Ecto neural progenitor cell (in vitro differentiated cells): ENCODE data around the gene CAMKMT.

Source experiments
- DNase-seq: peaks from one replicate; pipeline ENCODE4 v3.0.0-alpha.2; 2018; ENCODE audit warnings: low spot score

Gene CAMKMT

DNA sequence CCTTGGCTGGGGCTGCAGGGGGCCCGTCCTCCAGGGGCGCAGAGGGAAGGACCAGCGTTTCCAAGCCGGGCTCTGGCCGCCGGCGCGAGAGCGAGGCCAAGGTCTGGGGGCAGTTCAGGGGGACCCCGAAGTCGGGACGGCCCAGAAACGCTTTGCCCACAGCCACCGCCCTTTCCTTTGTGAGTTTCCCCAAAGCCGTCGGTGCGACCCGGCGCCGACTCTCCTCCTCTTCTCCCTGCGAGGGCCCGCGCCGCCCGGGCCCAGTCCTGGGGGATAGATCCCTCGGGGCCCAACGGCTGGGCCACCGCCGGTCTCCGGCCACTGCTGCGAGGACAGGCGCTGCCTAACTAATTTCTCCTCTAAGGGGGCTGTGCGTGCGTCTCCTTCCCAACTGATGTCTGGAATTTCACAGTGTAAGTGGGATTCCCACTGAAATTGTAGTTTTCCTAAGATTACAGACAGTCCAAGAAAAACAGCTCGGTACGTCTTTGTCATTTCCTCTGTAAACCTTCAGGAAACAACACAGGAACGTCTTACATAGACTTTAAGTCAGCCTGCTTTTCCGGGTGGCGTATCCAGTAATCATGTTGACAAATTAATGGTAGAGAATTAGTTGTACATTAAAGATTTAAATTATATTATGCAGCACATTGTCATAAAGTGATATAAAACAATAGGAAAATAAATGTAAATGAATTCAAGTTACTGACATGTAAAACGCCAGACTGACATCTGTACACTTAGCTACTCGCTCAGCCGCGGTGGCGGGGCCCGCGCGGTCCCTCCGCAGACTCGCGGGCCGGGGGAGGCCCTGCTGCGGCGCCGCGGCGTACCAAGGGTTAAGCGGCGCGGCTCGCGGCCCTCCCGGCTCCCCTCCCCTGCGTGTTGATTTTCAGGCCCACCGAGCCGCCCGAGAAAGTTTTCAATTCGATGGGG is 440.4 kb downstream of the CAMKMT start:
- peak; percentile 76 for DNase-seq

DNA sequence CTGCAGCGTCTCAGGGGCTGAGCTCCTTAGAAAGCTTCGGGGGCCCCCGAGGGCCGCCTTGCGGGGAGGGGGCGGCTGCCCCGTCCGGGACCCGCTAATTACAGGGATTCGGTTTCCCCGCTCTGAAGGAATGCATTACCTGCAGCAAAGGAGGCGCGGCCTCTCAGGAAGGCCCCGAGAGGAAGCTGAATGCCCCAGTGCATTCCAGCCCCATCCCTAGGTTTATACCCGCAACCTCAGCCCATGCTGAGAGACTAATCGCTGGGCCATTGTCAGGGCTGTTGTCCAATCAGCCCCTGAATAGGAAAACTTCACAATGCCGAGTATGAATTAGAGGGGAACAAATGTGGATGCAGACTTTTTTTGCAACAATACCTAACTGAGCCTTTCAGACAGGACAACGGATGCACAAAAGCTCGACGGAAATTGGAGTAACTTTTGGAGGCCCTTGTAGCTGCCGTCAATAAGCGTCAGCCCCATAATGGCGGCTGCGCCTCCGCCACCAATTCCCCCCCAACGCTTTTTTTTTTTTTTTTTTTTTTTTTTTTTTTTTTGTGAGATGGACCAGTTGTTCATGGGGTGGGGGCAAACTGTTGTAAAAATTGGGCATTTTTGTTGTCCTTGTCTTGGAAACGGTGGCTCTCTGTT is 441.2 kb downstream of the CAMKMT start:
- peak; percentile 86 for DNase-seq

DNA sequence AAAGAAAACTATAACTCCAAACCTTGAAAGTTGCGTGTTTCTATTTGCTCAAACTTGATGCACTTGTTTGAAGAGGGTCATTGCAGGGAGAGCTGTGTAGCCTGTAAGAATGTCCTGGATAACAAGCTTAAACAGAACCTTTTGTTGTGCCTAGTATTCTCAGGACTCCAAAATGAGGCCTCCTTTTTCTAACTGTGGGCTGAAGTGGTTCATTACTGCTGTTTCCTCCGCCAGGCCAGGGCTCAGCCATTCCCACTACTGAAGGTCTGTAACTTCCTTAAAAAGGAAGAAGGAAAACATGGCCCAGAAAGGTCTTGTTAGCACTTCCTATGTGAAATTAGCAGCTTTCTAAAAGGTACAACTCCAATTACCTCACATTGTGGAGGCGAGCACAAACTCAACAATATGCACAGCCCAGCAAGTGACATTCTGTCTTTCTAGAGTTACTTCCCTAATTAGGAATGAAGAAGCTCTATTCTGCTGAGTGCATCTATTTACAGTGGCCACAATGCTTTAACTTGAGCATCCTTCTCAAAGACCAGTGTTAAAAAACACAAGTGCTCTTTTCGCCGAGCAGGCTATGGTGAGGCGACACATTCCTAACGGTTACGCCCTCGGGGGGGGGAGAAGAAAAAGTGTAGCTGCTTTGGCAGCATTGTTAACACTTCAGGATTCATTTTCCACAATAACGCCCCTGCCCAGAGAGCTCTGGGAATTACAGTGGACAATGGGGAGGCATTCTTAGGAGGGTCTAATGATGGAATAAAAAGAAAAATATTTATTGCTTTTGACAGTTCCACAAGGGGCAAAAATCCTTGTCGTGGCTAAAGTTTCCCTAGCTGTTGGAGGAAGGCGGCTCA is 442.9 kb downstream of the CAMKMT start:
- DNase-seq = peak; percentile 56

DNA sequence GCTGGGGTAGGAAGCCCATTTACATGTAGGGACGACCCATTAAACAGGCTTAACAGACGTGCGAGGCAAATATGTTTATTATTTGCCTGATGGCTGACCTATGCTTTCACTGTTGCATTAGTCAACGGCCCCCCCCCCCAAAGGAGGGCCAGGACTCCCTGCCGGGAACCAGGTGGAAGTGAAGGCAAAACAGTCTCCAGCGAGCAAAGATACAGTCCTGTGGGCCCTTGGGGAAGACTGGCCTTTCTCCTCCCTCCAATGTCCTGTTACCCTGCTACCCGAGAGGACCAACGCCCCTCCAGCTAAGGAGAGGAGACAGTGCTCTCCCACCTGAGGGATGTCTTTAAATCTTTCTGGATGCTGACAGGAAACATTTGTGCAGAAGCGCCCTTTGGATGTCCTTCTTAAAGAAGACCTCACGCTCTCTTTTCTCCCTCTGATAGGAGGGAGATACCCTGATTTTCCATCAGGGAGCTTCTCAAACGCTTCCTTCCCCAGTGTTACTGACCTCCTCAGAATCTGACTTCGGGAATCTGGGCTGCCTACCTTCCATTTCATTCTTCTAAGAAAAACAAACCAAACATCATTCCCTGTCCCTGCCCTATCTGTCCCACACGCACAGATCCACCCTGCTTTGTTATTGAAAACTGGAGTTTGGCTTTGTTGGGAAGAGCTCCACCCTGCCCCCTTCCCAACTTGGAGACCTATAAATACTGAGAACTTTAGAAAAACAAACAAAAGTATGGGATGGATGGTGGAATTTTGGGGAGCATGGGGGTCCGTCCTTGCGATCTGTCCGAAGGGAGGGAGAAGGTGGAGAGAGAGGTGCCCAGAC is 443.9 kb downstream of the CAMKMT start:
- no peak for DNase-seq

DNA sequence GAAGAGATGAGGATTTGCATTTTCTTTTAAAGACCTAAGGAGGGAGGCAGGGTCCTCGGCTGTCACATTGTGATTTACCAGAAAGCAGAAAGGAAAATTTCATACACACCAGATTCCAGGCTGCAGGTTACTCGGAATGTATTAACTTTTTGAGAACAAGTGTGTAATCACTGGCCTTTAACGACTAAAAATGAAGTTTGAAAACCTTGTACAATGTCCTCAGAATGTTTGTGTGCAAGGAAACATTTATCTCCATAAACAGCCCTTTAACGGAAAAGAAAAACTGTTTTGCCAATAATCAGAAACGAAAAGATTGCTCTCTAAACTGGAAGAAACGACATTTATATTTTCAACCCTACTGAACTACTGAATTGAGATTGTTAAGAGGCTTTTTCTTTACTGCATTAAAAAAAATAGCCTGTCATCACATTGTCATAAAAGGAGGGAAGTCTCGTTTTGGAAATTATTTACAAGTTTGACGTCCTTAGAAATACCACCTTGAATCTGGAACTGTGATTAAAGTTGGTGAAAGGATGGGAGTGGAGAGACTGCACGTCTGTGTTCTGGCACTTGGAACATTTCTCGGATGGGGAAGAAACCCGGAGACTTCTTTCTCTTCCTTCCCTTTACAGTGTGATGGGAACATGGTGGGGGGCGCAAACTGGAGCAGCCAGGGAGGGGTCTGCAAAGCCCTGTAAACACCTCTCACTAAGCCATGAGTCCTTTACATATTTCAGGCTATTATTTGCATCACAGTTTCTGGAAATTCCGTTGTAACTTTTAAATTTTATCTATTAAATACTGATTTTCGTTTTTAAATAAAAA is 445.7 kb downstream of the CAMKMT start:
- no peak for DNase-seq

DNA sequence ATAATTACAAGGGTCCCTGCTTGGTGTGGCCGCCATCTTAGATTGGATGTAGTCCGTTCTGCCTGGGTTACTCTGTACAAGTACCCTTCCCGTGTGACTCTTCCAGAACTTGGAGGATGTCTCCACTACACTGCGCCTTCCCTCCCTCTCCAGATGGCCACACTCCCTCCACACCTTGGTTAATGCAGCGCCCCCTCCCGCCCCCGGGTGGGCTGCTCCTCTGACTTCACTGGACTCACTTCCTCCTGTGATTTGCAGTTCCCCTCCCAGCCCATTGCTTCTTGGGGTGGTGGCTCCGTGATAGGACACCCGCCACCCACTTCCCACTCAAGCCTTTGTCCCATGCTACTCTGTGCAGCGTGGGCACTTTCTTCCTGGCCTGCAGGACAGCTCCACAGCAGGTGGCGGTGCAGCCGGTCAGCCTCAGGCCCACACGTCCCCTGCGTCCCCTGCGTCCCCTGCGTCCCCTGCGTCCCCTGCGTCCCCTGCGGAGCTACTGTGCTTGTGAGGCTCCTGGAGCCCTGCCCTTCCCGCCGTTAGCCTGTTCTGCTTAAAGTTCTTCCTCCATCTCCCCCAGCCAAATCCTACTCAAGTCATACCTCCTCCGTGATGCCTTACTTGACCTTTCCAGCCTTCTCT is 449.3 kb downstream of the CAMKMT start:
- no peak for DNase-seq

DNA sequence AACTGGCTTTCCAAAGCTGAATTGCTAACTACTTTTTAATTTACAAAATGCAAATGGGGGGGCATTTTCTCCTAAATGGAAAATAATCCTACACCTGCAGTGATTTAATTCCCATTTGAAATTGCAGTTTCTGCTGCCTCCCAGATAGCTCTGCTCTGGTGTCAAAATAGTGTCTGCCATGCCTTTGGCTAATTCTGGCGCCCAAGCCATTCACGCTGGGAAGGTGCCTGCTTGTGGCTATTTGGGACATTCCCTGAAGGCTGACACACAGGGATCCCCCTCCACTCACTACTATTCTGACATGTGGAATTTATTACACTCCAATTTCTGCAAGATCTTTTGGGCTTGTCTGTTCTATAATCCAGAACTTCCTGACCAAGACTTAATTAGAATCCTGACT is 451.4 kb downstream of the CAMKMT start:
- no peak for DNase-seq

DNA sequence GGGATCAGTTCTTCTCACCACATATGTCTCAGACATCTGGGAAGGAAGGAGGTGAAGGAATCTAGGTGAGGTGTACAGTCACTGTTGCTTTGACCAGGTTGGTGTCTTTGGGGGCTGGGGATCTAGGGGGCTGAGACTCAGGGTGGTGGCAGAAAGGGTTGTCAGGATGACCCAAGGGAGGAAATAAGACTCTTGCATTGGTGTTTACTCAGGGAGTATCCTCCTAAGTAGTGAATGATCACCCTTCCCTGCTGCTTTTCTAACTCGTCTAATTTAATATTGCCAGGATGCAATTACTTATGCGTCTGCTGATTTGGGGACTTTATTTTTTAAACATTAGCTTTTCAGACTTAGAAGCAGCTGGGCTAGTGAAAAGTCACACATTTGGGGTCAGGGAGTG is 451.9 kb downstream of the CAMKMT start:
- DNase-seq = no peak

DNA sequence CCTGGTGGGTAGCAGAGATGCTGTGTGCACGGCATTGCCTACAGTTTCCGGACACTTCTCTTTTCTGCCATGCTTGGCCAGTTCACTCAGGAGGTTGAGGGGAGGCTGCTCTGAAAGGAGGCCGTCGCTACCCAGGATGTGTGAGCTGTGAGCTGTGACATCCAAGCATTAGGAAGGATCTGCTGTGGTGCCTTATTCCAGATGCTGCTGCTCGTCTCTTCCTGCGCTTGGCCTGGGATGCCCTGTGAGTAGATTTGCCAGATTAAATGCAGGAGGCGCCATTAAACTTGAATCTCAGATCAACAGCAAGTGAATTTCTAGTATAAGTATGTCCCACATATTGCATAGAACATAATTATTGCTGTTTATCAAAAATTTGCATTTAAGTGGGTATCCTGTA is 455.5 kb downstream of the CAMKMT start:
- DNase-seq = no peak

DNA sequence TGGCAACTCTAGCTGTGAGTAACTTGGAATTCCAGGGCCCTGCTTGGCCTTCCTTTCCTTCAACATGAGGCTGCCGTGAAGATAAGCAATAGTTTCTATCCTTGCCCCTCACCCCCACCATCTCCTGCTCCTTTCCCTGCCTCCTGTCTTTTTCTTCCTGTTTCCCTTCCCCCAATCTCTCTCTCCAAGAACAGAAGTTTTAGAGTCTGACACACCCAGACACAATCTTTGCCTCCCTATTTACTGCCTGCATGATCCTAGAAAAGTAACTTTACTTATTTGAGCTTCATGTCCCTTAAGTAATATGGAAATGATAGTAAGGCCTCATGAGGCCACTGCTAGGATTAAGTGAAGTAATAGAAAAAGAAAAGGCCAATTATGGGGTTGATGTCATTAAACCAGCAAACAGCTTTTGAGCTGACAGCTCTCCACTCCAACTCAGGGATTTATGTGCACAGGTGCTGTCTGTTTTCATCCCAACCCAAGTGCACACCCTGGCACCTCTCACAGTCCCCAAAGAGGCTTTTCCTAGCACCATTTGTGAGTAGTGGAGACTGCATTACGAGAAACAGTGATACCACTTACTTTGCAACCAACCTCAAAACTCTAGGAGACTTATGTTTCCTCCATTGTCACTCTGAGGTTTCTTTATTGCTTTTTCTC is 456.1 kb downstream of the CAMKMT start:
- DNase-seq = no peak

DNA sequence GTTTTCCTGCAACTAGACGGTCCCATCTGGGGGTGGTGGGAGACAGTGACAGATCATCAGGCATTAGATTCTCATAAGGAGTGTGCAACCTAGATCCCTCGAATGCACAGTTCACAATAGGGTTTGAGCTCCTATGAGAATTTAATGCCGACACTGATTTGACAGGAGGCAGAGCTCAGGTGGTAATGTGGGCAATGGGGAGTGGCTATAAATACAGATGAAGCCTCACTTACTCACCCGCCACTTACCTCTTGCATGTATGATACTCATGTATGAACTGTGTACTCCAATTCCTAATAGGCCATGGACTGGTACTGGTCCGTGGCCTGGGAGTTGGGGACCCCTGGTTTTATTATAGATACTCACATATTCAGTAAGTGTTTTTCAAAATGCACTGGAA is 457.3 kb downstream of the CAMKMT start:
- DNase-seq = no peak

DNA sequence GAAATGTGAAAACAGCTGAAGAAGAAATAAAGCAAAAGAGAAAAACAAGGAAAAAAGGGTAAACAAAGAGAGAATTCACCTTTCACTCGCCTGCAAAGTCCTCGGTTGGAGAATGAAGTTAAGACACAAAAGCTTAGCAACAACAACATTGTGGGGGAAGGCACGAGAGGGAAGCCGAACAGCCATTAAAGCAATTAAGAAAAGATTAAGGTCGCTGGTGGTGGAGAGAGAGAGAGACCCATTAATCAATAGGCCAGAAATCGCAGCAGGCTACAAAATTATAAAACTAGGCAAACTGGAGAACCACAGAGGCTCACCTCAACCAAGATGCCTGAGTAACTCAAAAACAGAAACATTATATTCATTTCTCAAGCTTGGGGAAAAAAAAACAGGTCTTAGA is 459.8 kb downstream of the CAMKMT start:
- no peak for DNase-seq

DNA sequence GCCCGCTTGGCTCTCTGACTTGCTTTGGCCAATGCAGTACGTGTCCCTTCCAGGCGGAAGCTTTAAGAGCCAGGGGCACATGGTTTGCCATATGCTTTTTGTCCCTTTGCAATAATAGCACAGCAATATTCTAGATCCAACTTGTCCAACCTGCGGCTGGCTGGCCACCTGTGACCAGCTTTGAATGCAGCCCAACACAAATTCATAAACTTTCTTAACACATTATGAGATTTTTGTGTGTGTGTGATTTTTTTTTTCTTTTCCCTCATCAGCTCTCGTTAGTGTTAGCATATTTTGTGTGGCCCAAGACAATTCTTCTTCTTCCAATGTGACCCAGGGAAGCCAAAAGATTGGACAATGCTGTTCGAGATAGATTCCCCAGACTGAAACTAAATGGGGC is 460.4 kb downstream of the CAMKMT start:
- DNase-seq = no peak
